NCI-H345 treated with DMSO at 0.1 percent for 48 hours (cell line): Measurements from ENCODE around the gene RAPGEF4.

Experiments
- DNase-seq: peaks from one replicate; lab custom pipeline; 2025; ENCODE audit not compliant: unreplicated experiment; lab: John Stamatoyannopoulos, UW

RAPGEF4 gene

GRCh38 chr2:172962082-172962481, 226.4 kb downstream of the RAPGEF4 start:
- no peak for DNase-seq

GRCh38 chr2:172962824-172963223, 227.2 kb downstream of the RAPGEF4 start:
- DNase-seq, result no peak

- no peak for DNase-seq
Measured at GRCh38 chr2:172964511-172965139, 229.0 kb downstream of the RAPGEF4 start.

GRCh38 chr2:172965433-172966212, 230.0 kb downstream of the RAPGEF4 start:
- no peak for DNase-seq

- no peak for DNase-seq
Measured at GRCh38 chr2:172967036-172967982, 231.7 kb downstream of the RAPGEF4 start.

GRCh38 chr2:172968061-172968469, 232.4 kb downstream of the RAPGEF4 start:
- no peak for DNase-seq

- DNase-seq, result no peak
Measured at GRCh38 chr2:172969166-172969565, 233.5 kb downstream of the RAPGEF4 start.

- no peak for DNase-seq
Measured at GRCh38 chr2:172969609-172970008, 234.0 kb downstream of the RAPGEF4 start.

- peak; percentile 1 for DNase-seq
Measured at GRCh38 chr2:172970660-172971059, 235.0 kb downstream of the RAPGEF4 start.

- DNase-seq, result no peak
Measured at GRCh38 chr2:172972005-172972619, 236.5 kb downstream of the RAPGEF4 start.

GRCh38 chr2:172974762-172975161, 239.1 kb downstream of the RAPGEF4 start:
- DNase-seq, result no peak

GRCh38 chr2:172976116-172976515, 240.5 kb downstream of the RAPGEF4 start:
- no peak for DNase-seq

GRCh38 chr2:172976816-172977215, 241.2 kb downstream of the RAPGEF4 start:
- DNase-seq, result no peak

- DNase-seq, result no peak
Measured at GRCh38 chr2:172977270-172978062, 241.8 kb downstream of the RAPGEF4 start.

- DNase-seq, result no peak
Measured at GRCh38 chr2:172978063-172978383, 242.4 kb downstream of the RAPGEF4 start.

- DNase-seq, result no peak
Measured at GRCh38 chr2:172985139-172985892, 249.7 kb downstream of the RAPGEF4 start.

- no peak for DNase-seq
Measured at GRCh38 chr2:172986040-172986439, 250.4 kb downstream of the RAPGEF4 start.

- no peak for DNase-seq
Measured at GRCh38 chr2:172988728-172989127, 253.1 kb downstream of the RAPGEF4 start.

GRCh38 chr2:172991031-172991430, 255.4 kb downstream of the RAPGEF4 start:
- DNase-seq, result no peak

GRCh38 chr2:172993139-172993538, 257.5 kb downstream of the RAPGEF4 start:
- no peak for DNase-seq
